Coronary artery (tissue), 2 donors: ENCODE results near the gene DYRK1B.

Experiments
- DNase-seq: peaks from one replicate; pipeline ENCODE4 v3.0.0-alpha.2; 2017; ENCODE audit warnings: low spot score
- H3K27ac ChIP-seq, 2 donors: fragments of 200-600 bp; sonication (generic); one replicate each; pipeline ENCODE4 v1.5.1; 2016 to 2019
- H3K4me3 ChIP-seq: fragments of 200-600 bp; sonication (generic); 2 replicates; pipeline ENCODE4 v1.5.1; 2016; ENCODE audit warnings: mild to moderate bottlenecking, moderate library complexity
- TF ChIP-seq, protein P1 (sequence below): fragments of 200-600 bp; sonication (generic); IDR thresholded peaks from one replicate; pipeline ENCODE4 v1.5.1; 2019; ENCODE audit warnings: antibody characterized with exemption

The DYRK1B gene

DNA sequence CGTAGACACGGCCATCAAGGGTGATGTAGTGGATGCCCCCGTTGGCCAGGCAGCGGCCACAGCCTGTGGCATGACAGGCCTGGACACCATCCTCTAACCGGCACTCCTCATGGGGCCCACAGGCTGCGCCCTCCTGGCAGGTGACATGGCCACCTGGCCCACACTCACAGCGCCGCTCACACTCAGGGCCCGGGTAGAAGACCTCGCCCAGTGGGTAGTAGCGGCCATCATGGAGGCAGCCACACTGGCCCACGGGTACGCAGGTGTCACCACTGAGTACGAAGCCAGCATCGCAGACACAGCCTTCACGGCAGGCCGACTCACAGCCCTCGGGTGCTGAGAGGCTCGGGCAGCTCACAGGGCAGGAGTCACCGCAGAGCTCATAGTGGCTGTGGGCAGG lies 39.4 kb upstream of the DYRK1B start:
- DNase-seq, result no peak
- TF ChIP-seq, protein P1, sequence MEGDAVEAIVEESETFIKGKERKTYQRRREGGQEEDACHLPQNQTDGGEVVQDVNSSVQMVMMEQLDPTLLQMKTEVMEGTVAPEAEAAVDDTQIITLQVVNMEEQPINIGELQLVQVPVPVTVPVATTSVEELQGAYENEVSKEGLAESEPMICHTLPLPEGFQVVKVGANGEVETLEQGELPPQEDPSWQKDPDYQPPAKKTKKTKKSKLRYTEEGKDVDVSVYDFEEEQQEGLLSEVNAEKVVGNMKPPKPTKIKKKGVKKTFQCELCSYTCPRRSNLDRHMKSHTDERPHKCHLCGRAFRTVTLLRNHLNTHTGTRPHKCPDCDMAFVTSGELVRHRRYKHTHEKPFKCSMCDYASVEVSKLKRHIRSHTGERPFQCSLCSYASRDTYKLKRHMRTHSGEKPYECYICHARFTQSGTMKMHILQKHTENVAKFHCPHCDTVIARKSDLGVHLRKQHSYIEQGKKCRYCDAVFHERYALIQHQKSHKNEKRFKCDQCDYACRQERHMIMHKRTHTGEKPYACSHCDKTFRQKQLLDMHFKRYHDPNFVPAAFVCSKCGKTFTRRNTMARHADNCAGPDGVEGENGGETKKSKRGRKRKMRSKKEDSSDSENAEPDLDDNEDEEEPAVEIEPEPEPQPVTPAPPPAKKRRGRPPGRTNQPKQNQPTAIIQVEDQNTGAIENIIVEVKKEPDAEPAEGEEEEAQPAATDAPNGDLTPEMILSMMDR, result no peak
- Histone ChIP-seq H3K4me3 (no peak overlapping the region), H3K27ac (no peak overlapping the region)

DNA sequence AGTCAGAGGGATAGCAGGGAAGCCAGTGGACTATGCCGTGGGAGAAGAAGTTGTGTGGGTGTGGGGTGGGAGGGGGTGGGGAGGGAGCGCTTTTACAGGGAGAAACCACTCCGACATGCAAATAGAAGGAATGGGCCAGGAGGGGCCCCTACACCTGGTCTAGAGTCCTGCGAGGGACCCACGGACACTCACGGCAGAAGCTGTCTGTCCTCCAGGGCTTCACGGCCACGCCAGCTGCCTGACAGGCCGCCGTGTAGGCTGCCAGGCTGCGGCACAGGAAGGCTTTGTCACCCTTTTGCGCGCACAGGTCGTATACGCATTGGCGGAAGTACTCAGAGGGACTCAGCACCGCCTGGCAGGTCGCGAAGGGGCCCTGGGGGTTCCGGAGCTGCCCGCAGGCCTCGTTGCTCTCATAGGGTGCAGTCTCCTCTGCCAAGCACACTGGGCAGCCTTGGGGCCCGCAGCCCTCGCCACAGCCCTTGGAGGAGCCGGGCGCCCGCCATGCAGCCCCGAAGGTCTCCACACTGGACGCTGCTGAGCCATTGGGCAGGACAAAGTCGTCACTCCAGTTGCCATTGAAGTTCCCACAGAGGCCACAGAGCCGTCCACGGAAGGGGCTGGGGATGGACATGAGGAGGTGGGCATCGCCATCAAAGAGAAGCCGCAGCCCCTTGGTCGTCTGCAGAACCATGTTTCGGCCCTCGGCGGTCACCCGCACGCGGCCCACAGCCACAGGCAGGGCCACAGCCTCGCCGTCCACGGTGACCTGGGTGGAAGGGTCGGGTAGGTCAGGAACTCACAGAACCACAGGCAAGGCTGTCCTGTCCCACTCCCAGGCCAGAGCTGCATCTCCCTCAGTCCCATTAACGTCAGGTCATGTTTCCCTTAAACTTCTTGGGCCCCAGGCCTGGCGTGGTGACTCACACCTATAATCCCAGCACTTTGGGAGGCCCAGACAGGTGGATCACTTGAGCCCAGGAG lies 38.2 kb upstream of the DYRK1B start:
- Histone ChIP-seq H3K4me3 (no peak overlapping the region), H3K27ac (no peak overlapping the region)
- DNase-seq, result no peak
- TF ChIP-seq, protein P1, result no peak

DNA sequence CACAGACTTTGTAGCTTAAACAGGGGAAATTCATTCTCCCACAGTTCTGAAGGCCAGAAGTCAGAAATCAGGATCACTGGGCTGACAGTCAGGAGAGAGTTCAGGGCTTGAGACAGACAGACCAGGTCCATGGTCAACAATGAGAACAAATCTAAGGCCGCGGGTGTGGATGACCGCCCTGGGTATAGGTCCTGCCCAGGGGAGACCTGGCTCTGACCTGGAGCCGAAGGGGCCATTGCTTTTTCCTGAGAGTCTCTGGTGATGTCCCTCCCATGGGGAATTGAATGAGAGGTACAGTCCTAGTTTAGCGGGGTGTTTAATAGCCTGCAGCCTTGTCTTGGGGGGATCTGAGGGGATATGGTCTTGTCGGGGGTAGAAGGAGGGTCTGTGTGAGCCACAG lies 37.4 kb upstream of the DYRK1B start:
- Histone ChIP-seq H3K27ac (no peak overlapping the region), H3K4me3 (no peak overlapping the region)
- no peak for DNase-seq
- TF ChIP-seq, protein P1, result no peak

DNA sequence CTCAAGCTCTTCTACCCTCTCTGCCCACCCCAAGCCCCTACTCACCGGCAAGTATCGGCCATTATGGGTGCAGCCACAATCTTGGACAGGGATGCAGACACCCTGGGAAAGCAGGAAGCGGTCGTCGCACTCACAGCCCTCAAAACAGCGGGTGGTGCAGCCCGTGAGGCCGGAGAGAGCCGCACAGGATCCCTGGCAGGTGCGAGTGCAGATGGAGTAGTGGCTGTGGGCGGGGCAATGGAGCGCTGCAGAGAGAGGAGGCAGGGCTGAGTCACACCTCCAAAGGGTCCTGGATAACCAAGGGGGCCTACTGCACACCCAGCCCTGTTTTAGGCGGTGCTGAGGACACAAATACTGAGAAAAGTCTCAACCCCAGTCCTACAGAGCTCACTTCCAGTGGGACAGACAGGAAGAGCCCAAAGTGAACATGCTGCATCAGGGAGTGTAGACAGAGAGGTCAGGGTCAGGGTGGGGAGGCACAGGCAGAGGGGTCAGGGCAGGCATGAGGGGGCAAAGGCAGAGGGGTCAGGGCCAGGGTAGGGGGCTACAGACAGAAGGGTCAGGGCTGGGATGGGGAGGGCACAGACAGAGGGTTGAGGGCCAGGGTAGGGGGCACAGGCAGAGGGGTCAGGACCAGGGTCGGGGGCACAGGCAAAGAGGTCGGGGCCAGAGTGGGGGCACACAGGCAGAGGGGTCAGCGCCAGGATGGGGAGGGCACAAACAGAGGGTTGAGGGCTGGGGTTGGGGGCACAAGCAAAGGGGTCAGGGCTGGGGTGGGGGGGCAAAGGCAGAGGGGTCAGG lies 36.4 kb upstream of the DYRK1B start:
- H3K27ac ChIP-seq, result no peak overlapping the region
- DNase-seq, result no peak
- no peak overlapping the region for H3K4me3 ChIP-seq
- TF ChIP-seq, protein P1, result no peak

DNA sequence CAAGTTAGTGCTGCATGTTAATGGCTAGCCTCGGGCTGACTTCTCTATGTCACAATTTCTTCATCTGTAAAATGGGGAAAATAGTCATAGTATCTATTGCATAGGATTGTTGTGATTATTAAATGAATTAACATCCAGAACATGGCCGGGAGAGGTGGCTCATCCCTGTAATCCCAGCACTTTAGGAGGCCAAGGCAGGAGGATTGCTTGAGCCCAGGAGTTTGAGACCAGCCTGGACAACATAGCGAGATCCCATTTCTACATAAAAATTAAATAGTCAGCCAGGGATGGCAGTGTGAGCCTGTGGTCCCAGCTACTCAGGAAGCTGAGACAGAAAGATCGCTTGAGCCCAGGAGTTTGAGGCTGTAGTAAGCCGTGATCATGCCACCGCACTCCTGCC lies 34.0 kb upstream of the DYRK1B start:
- no peak overlapping the region for H3K27ac ChIP-seq

DNA sequence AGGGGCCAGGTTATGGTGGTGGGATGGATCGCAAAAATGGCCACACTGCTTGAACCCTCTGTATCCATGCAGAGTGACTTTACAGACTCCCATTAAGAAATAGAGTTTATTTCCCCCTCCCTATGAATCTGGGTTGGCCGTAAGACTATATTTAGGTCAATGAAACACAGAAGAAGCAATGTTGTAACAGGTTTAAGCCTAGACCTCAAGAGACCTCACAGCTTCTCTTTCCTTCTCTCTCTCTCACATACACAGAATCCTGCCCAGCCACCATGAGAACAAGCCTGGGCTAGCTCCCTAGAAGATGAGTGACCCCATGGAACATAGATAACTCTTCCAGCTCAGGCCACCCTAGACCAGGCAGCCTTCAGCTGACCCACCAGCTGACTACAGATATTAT lies 33.2 kb upstream of the DYRK1B start:
- TF ChIP-seq, protein P1, result no peak
- DNase-seq, result no peak
- H3K27ac ChIP-seq, result no peak overlapping the region
- no peak overlapping the region for H3K4me3 ChIP-seq

More for the DNA sequence above, 34.0 kb upstream of the DYRK1B start:
- H3K4me3 ChIP-seq, result no peak overlapping the region
- no peak for DNase-seq
- TF ChIP-seq, protein P1, result no peak
